PC-9 (cell line): ENCODE results near the gene AFG1L. TPM values are rescaled to one million over a fixed set of nuclear protein-coding genes. Genes with fewer than 3 reads are reported as not detected.

Experiments used
- BruUV-seq: library from RNA; stranded (reverse); fragments of 400-500 nt; replicated peaks from 2 replicates; lab custom pipeline; 2021; lab: Mats Ljungman, UMichigan
- CTCF ChIA-PET: fragments of 300-600 bp; sonication (Branson Sonifier 250); formaldehyde crosslinking; loops from one replicate; lab custom pipeline; 2022; ENCODE audit warnings: antibody characterized with exemption; lab: Charles Lee
- POLR2A ChIA-PET: fragments of 300-600 bp; sonication (Branson Sonifier 250); formaldehyde crosslinking; loops from one replicate; lab custom pipeline; 2022; ENCODE audit warnings: antibody characterized with exemption; ENCODE audit not compliant: unreplicated experiment; lab: Charles Lee
- DNase-seq, 2 experiments: peaks; one replicate each; pipeline versions ENCODE4 v3.0.0 to v3.0.0-alpha.2; 2015 to 2022; ENCODE audit warnings: mixed read lengths in 1 of 2
- H2AFZ ChIP-seq: fragments of 200-600 bp; sonication (generic); 2 replicates; pipeline ENCODE4 v1.8.1; 2017; ENCODE audit warnings: antibody characterized with exemption
- H3F3A ChIP-seq: fragments of 200-600 bp; sonication (generic); 2 replicates; pipeline ENCODE4 v1.8.1; 2017; ENCODE audit warnings: antibody characterized with exemption, mild to moderate bottlenecking, low read depth; ENCODE audit not compliant: insufficient read depth
- H3K27ac ChIP-seq: fragments of 200-600 bp; sonication (generic); 2 replicates; pipeline ENCODE4 v1.6.1; 2016; ENCODE audit warnings: mixed run types
- H3K27me3 ChIP-seq: fragments of 200-600 bp; sonication (generic); 2 replicates; pipeline ENCODE4 v1.6.1; 2016; ENCODE audit warnings: low read depth, mixed run types; ENCODE audit not compliant: insufficient read depth
- H3K36me3 ChIP-seq: fragments of 200-600 bp; sonication (generic); 2 replicates; pipeline ENCODE4 v1.6.1; 2016; ENCODE audit warnings: low read depth, mixed run types
- H3K4me1 ChIP-seq: fragments of 200-600 bp; sonication (generic); replicated peaks from 2 replicates; pipeline ENCODE4 v1.6.1; 2016; ENCODE audit warnings: mixed run types; ENCODE audit not compliant: insufficient read depth
- H3K4me2 ChIP-seq: fragments of 200-600 bp; sonication (generic); 2 replicates; pipeline ENCODE4 v1.6.1; 2017; ENCODE audit warnings: mixed run types
- H3K4me3 ChIP-seq: fragments of 200-600 bp; sonication (generic); 2 replicates; pipeline ENCODE4 v1.6.1; 2016; ENCODE audit warnings: mixed run types
- H3K79me2 ChIP-seq: fragments of 200-600 bp; sonication (generic); 2 replicates; pipeline ENCODE4 v1.6.1; 2017; ENCODE audit warnings: low read depth, mixed run types
- H3K9me2 ChIP-seq: fragments of 200-600 bp; sonication (generic); 2 replicates; pipeline ENCODE4 v1.8.1; 2017; ENCODE audit warnings: mild to moderate bottlenecking; ENCODE audit not compliant: insufficient read depth
- H3K9me3 ChIP-seq: fragments of 200-600 bp; sonication (generic); 2 replicates; pipeline ENCODE4 v1.8.1; 2016; ENCODE audit warnings: low read depth; ENCODE audit not compliant: insufficient read depth
- H4K20me1 ChIP-seq: fragments of 200-600 bp; sonication (generic); 2 replicates; pipeline ENCODE4 v1.8.1; 2017; ENCODE audit not compliant: insufficient read depth
- CTCF ChIP-seq: fragments of 200-600 bp; sonication (generic); conservative IDR thresholded peaks from 2 replicates; pipeline ENCODE4 v1.6.1; 2017; ENCODE audit warnings: mixed run types, antibody characterized with exemption, mild to moderate bottlenecking, moderate library complexity
- EZH2 ChIP-seq: fragments of 200-600 bp; sonication (generic); IDR thresholded peaks from 2 replicates; pipeline ENCODE4 v1.8.0; 2017; ENCODE audit warnings: antibody characterized with exemption, low read depth
- intact Hi-C: fragments of 100-400 bp; cut with micrococcal nuclease; formaldehyde crosslinking; loops from one replicate; pipeline ENCODE4 v1.10.0; 2022; ENCODE audit not compliant: unreplicated experiment
- total RNA-seq: library from RNA; stranded (reverse); gene quantifications from 2 replicates; pipeline ENCODE4 v1.2.3, GENCODE V29; 2021

The AFG1L gene
- total RNA-seq, 1 experiment from 2014 or later = 8.9 TPM

DNA sequence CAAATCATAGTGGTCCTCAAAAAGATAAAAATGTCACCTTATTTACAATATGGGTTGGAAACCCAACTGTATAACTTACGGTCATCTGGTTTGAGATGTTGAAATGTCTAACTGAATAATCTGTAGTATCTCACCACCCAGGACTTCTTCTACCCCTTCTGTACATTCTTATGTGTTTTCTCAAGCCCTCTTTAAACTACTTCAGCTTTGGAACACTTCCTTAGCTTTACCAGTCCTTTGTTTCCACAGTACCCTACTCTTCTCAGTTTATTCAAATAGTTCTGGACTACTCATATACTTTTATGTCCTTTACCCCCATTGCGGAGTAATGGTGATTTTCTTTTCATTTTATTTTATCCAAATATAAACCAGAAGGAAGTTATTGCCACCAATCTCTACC, 137.3 kb downstream of the AFG1L start:
- H3K4me3 ChIP-seq = no peak overlapping the region
- no peak for DNase-seq
- no peaks in the 10 kb centered on the region for H3K4me1 ChIP-seq
- H2AFZ ChIP-seq = no peak overlapping the region
- no peak overlapping the region for H3K27ac ChIP-seq
- ChIA-PET POLR2A (interaction anchor here (0.6 kb wide), 1 partner anchor 90 kb away, joined by 7 read pairs; no protein-coding TSS in a partner anchor), CTCF (no interaction called here)
- no peaks in the 10 kb centered on the region for H3K9me2 ChIP-seq
- H3F3A ChIP-seq = no peaks in the 10 kb centered on the region
- TF ChIP-seq EZH2 (no peak), CTCF (no peak)
- BruUV-seq = no TSS peak
- H3K4me2 ChIP-seq = no peak overlapping the region
- H3K36me3 ChIP-seq = no peaks in the 10 kb centered on the region
- no peaks in the 10 kb centered on the region for H4K20me1 ChIP-seq
- H3K27me3 ChIP-seq = no peaks in the 10 kb centered on the region
- 0 out of 2 replicates have a peak, but pooled peaks cover 6% of the 10 kb centered on the region for H3K9me3 ChIP-seq
- intact Hi-C loops = no loop called here
- no peaks in the 10 kb centered on the region for H3K79me2 ChIP-seq

- Histone ChIP-seq H3F3A (no peaks in the 10 kb centered on the region), H3K36me3 (no peaks in the 10 kb centered on the region), H3K79me2 (no peaks in the 10 kb centered on the region), H3K27me3 (no peaks in the 10 kb centered on the region), H4K20me1 (no peaks in the 10 kb centered on the region), H3K27ac (no peak overlapping the region), H3K9me2 (no peaks in the 10 kb centered on the region), H2AFZ (no peak overlapping the region), H3K4me3 (no peak overlapping the region), H3K4me2 (no peak overlapping the region), H3K9me3 (0 out of 2 replicates have a peak, but pooled peaks cover 6% of the 10 kb centered on the region), H3K4me1 (no peaks in the 10 kb centered on the region)
- ChIA-PET POLR2A (interaction anchor here (0.6 kb wide), 1 partner anchor 90 kb away, joined by 7 read pairs; no protein-coding TSS in a partner anchor), CTCF (no interaction called here)
- TF ChIP-seq EZH2 = no peak
- no peak for TF ChIP-seq CTCF
- intact Hi-C loops = no loop called here
- no TSS peak for BruUV-seq
- no peak for DNase-seq
Observed at GRCh38 chr6:108432792-108433191, 137.9 kb downstream of the AFG1L start.

DNA sequence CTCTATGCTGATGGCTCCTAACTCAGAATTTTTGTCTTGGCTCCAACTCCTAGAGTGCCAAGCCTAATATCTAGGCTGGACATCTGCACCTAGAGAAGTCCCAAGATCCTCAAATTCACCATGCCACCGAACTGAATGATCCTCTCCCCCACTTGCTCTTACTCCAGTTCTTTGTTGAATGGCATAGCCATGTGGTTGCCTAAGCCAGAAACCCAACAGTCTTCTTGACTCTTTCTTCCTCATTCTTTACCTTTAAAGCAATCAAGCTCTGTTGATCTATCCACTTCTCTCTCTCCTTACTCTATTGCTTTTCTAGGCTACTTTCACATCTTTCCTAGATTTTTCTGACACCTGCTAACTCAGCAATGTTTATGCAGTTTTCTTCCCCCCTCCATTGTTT, 139.4 kb downstream of the AFG1L start:
- intact Hi-C loops = no loop called here
- H3F3A ChIP-seq = no peaks in the 10 kb centered on the region
- H3K9me2 ChIP-seq = no peaks in the 10 kb centered on the region
- no peaks in the 10 kb centered on the region for H3K9me3 ChIP-seq
- no peak overlapping the region for H3K27ac ChIP-seq
- no peaks in the 10 kb centered on the region for H3K36me3 ChIP-seq
- H3K4me1 ChIP-seq = no peaks in the 10 kb centered on the region
- TF ChIP-seq EZH2 = no peak
- no peak for TF ChIP-seq CTCF
- H4K20me1 ChIP-seq = no peaks in the 10 kb centered on the region
- no peak for DNase-seq
- POLR2A ChIA-PET = no interaction called here
- H3K27me3 ChIP-seq = no peaks in the 10 kb centered on the region
- H3K4me2 ChIP-seq = no peak overlapping the region
- CTCF ChIA-PET = no interaction called here
- H2AFZ ChIP-seq = no peak overlapping the region
- no peaks in the 10 kb centered on the region for H3K79me2 ChIP-seq
- no TSS peak for BruUV-seq
- H3K4me3 ChIP-seq = no peak overlapping the region
